ENCODE results near the gene CARHSP1.
A peak's percentile ranks its signal among the peaks of the same experiment; 100 is the strongest.
"Not testable (repeated sequence)": the region's sequence is repeated elsewhere in the genome, so short reads cannot be mapped to it uniquely, and the experiment has no call there.

Gene CARHSP1

GRCh38 chr16:8872967-8873865, 4.4 kb upstream of the CARHSP1 start:
- Histone ChIP-seq H3K4me1 (ENCODE audit: control insufficient read depth, insufficient read depth, low read length) (no peaks in the 10 kb centered on the region; the same call in 1 of the 2 replicates), H3K27ac (ENCODE audit: low read length) (no peak overlapping the region), H3K4me3 (ENCODE audit: low read length) (no peak overlapping the region), H3K27me3 (ENCODE audit: control insufficient read depth, insufficient read depth, low read length) (no peaks in the 10 kb centered on the region), H3K36me3 (ENCODE audit: control insufficient read depth, insufficient read depth, low read length) (no peaks in the 10 kb centered on the region), H3K9me3 (ENCODE audit: control insufficient read depth, insufficient read depth, low read length) (no peaks in the 10 kb centered on the region)
- no CpG with 5 or more reads among the region's 22 CpGs for WGBS (ENCODE audit: insufficient coverage, insufficient read length)
- DNase-seq (ENCODE audit: low read depth, low spot score) = no peak

GRCh38 chr16:8872071-8872470, 3.3 kb upstream of the CARHSP1 start:
- no peaks in the 10 kb centered on the region for H3K4me1 ChIP-seq (ENCODE audit: control insufficient read depth, insufficient read depth, low read length)
- no peak overlapping the region for H3K27ac ChIP-seq (ENCODE audit: low read length)
- no peaks in the 10 kb centered on the region for H3K36me3 ChIP-seq (ENCODE audit: control insufficient read depth, insufficient read depth, low read length)
- no peak for DNase-seq (ENCODE audit: low read depth, low spot score)
- no peaks in the 10 kb centered on the region for H3K9me3 ChIP-seq (ENCODE audit: control insufficient read depth, insufficient read depth, low read length)
- WGBS (ENCODE audit: insufficient coverage, insufficient read length) = no CpG with 5 or more reads among the region's 5 CpGs
- H3K27me3 ChIP-seq (ENCODE audit: control insufficient read depth, insufficient read depth, low read length) = no peaks in the 10 kb centered on the region
- H3K4me3 ChIP-seq (ENCODE audit: low read length) = no peak overlapping the region

GRCh38 chr16:8869988-8870241, 1.1 kb upstream of the CARHSP1 start:
- not testable (repeated sequence) for H3K4me1 ChIP-seq (ENCODE audit: control insufficient read depth, insufficient read depth, low read length); DNase-seq (ENCODE audit: low read depth, low spot score); H3K36me3 ChIP-seq (ENCODE audit: control insufficient read depth, insufficient read depth, low read length); H3K27ac ChIP-seq (ENCODE audit: low read length); H3K9me3 ChIP-seq (ENCODE audit: control insufficient read depth, insufficient read depth, low read length); H3K27me3 ChIP-seq (ENCODE audit: control insufficient read depth, insufficient read depth, low read length); H3K4me3 ChIP-seq (ENCODE audit: low read length)
- WGBS (ENCODE audit: insufficient coverage, insufficient read length) = no CpG with 5 or more reads among the region's 10 CpGs

GRCh38 chr16:8869212-8869987, 594 bp upstream of the CARHSP1 start:
- H3K27me3 ChIP-seq (ENCODE audit: control insufficient read depth, insufficient read depth, low read length) = no peaks in the 10 kb centered on the region
- H3K27ac ChIP-seq (ENCODE audit: low read length) = no peak overlapping the region
- no CpG with 5 or more reads among the region's 37 CpGs for WGBS (ENCODE audit: insufficient coverage, insufficient read length)
- H3K9me3 ChIP-seq (ENCODE audit: control insufficient read depth, insufficient read depth, low read length) = no peaks in the 10 kb centered on the region
- H3K36me3 ChIP-seq (ENCODE audit: control insufficient read depth, insufficient read depth, low read length) = no peaks in the 10 kb centered on the region
- H3K4me1 ChIP-seq (ENCODE audit: control insufficient read depth, insufficient read depth, low read length) = peaks cover 8% of the 10 kb centered on the region
- DNase-seq (ENCODE audit: low read depth, low spot score) = no peak
- peak overlapping the region; percentile 33; the same call in 1 of the 2 replicates for H3K4me3 ChIP-seq (ENCODE audit: low read length)

DNA sequence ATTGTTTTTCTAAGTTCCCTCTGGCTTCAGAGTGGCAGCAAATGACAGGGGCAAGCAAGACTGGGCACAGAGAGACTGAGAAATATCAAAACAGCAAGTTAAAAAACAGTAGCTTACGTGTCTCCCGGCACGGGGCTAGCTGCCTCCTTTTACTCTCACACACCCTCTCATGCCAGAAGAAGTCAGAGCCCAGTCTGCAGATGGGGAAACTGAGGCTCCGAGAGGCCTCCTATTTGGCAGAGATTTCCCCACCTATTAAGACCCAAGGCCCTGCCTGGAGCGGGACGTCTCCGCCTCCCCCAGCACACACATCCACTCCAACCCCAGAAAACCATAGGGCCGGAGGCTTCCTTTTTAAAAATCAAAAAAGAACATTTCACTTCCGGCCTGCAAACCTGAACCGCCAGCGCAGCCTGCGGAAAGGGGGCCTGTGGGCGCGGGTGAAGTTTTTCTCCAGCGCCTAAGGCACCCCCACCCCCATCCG, 832 bp downstream of the CARHSP1 start:
- WGBS (ENCODE audit: insufficient coverage, insufficient read length) = no CpG with 5 or more reads among the region's 16 CpGs
- Histone ChIP-seq H3K27ac (ENCODE audit: low read length) (no peak overlapping the region), H3K4me1 (ENCODE audit: control insufficient read depth, insufficient read depth, low read length) (peaks cover 15% of the 10 kb centered on the region), H3K4me3 (ENCODE audit: low read length) (peak overlapping the region; percentile 86), H3K36me3 (ENCODE audit: control insufficient read depth, insufficient read depth, low read length) (peaks cover 5% of the 10 kb centered on the region; the same call in 1 of the 2 replicates), H3K9me3 (ENCODE audit: control insufficient read depth, insufficient read depth, low read length) (no peaks in the 10 kb centered on the region), H3K27me3 (ENCODE audit: control insufficient read depth, insufficient read depth, low read length) (no peaks in the 10 kb centered on the region)
- no peak for DNase-seq (ENCODE audit: low read depth, low spot score)

- peak overlapping the region; percentile 86; the same call in 1 of the 2 replicates for H3K4me3 ChIP-seq (ENCODE audit: low read length)
- no peak for DNase-seq (ENCODE audit: low read depth, low spot score)
- no peaks in the 10 kb centered on the region for H3K9me3 ChIP-seq (ENCODE audit: control insufficient read depth, insufficient read depth, low read length)
- H3K4me1 ChIP-seq (ENCODE audit: control insufficient read depth, insufficient read depth, low read length) = peaks cover 15% of the 10 kb centered on the region
- no peaks in the 10 kb centered on the region for H3K27me3 ChIP-seq (ENCODE audit: control insufficient read depth, insufficient read depth, low read length)
- no CpG with 5 or more reads among the region's 35 CpGs for WGBS (ENCODE audit: insufficient coverage, insufficient read length)
- peaks cover 5% of the 10 kb centered on the region; the same call in 1 of the 2 replicates for H3K36me3 ChIP-seq (ENCODE audit: control insufficient read depth, insufficient read depth, low read length)
- H3K27ac ChIP-seq (ENCODE audit: low read length) = no peak overlapping the region
These were observed 1.4 kb downstream of the CARHSP1 start for GRCh38 chr16:8867216-8867931.

GRCh38 chr16:8866884-8867215, 2.0 kb downstream of the CARHSP1 start:
- no peaks in the 10 kb centered on the region for H3K9me3 ChIP-seq (ENCODE audit: control insufficient read depth, insufficient read depth, low read length)

DNA sequence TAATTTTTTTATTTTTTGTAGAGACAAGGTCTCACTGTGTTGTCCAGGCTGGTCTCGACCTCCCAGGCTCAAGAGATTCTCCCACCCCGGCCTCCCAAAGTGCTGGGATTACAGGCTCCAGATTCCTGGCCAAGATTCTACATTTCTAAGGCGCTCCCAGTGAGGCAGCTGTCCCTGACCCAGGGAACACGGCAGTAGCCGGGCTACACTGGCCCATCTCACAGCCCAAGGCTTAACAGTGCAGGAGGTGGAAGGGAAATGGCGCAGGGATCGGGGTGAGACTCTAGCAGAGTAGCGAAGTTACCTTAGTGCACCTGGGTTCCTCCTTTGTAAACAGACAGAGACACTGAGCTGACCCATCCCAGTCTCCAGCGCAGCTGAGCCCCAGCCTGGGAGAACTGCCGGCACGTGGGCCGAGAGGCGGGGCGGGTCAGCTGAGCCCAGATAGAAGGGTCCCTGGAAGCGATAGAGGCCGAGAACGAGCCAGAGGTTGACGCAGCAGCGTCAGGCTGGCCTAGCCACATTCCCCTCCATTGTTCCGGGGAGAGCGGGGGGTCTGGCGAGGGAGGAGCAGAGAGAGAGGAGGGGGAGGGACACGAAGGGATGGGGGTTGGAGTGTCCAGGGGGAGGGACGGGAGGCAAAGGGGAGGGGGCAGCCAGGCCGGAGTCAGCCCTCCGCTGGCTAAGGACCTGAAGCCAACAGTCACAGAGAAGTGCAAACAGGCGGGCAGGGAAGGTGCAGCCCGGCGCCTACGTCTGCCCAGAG, 2.5 kb downstream of the CARHSP1 start:
- peak overlapping the region; percentile 86; the same call in 1 of the 2 replicates for H3K4me3 ChIP-seq (ENCODE audit: low read length)
- no CpG with 5 or more reads among the region's 30 CpGs for WGBS (ENCODE audit: insufficient coverage, insufficient read length)
- H3K27me3 ChIP-seq (ENCODE audit: control insufficient read depth, insufficient read depth, low read length) = no peaks in the 10 kb centered on the region
- no peak overlapping the region for H3K27ac ChIP-seq (ENCODE audit: low read length)
- peak; percentile 92 for DNase-seq (ENCODE audit: low read depth, low spot score)
- H3K4me1 ChIP-seq (ENCODE audit: control insufficient read depth, insufficient read depth, low read length) = peaks cover 15% of the 10 kb centered on the region
- peaks cover 5% of the 10 kb centered on the region; the same call in 1 of the 2 replicates for H3K36me3 ChIP-seq (ENCODE audit: control insufficient read depth, insufficient read depth, low read length)
- H3K9me3 ChIP-seq (ENCODE audit: control insufficient read depth, insufficient read depth, low read length) = no peaks in the 10 kb centered on the region

More at GRCh38 chr16:8866884-8867215, 2.0 kb downstream of the CARHSP1 start:
- H3K27ac ChIP-seq (ENCODE audit: low read length) = no peak overlapping the region
- no CpG with 5 or more reads among the region's 16 CpGs for WGBS (ENCODE audit: insufficient coverage, insufficient read length)
- no peak for DNase-seq (ENCODE audit: low read depth, low spot score)
- peak overlapping the region; percentile 86; the same call in 1 of the 2 replicates for H3K4me3 ChIP-seq (ENCODE audit: low read length)
- peaks cover 5% of the 10 kb centered on the region; the same call in 1 of the 2 replicates for H3K36me3 ChIP-seq (ENCODE audit: control insufficient read depth, insufficient read depth, low read length)
- H3K4me1 ChIP-seq (ENCODE audit: control insufficient read depth, insufficient read depth, low read length) = peaks cover 15% of the 10 kb centered on the region
- no peaks in the 10 kb centered on the region for H3K27me3 ChIP-seq (ENCODE audit: control insufficient read depth, insufficient read depth, low read length)

DNA sequence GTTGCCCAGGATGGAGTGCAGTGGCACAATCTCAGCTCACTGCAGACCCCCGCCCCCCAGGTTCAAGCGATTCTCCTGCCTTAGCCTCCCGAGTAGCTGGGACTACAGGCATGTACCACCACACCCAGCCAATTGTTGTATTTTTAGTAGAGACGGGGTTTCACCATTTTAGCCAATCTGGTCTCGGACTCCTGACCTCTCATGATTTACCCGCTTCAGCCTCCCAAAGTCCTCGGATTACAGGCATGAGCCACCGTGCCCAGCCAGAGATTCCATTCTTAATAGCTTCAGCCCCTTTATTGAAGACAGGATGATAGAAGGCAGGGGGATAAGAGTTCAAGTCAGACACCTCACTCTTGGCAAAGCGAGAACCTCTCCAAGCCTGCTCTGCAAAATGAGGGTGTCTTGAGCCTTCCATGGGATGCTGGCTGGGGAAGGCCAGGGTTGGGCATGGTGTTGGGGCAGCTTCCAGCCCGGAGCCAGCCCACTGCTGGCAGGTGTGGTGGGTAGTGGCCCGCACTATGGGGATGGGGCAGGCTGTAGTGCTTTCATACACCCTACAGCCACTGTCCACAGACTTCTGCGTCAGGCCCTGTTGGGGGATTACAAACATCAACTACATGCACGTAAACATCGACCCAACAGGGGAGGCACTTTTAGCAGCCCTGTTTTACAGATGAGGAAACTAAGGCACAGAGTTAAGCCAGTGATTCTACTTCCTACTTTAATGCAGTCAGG, 3.5 kb downstream of the CARHSP1 start:
- Histone ChIP-seq H3K4me3 (ENCODE audit: low read length) (no peak overlapping the region), H3K9me3 (ENCODE audit: control insufficient read depth, insufficient read depth, low read length) (no peaks in the 10 kb centered on the region), H3K27ac (ENCODE audit: low read length) (no peak overlapping the region), H3K36me3 (ENCODE audit: control insufficient read depth, insufficient read depth, low read length) (peaks cover 5% of the 10 kb centered on the region; the same call in 1 of the 2 replicates), H3K27me3 (ENCODE audit: control insufficient read depth, insufficient read depth, low read length) (no peaks in the 10 kb centered on the region), H3K4me1 (ENCODE audit: control insufficient read depth, insufficient read depth, low read length) (peaks cover 15% of the 10 kb centered on the region)
- WGBS (ENCODE audit: insufficient coverage, insufficient read length) = no CpG with 5 or more reads among the region's 14 CpGs
- no peak for DNase-seq (ENCODE audit: low read depth, low spot score)
